Stimulated activated CD4-positive, alpha-beta T cell treated with anti-CD3 and anti-CD28 coated beads, Interleukin-12 subunit alpha, Interleukin-12 subunit beta, amount 100 ng/mL, for 24 hours (primary cell): Measurements from ENCODE around the gene VAC14.
A peak's percentile ranks its signal among the peaks of the same experiment; 100 is the strongest.
"Not testable (repeated sequence)": the region's sequence is repeated elsewhere in the genome, so short reads cannot be mapped to it uniquely, and the experiment has no call there.

Experiments used
- DNase-seq, 2 experiments: peaks; one replicate each; pipeline ENCODE4 v3.0.0-alpha.2; 2020; ENCODE audit warnings: low read depth in 2 of 2

VAC14 gene

GRCh38 chr16:70800781-70801480 lies at the start of gene VAC14:
Gene VAC14 (minus strand): TSS chr16:70801158. CDS start chr16:70800900, 258 bp downstream.
- peak; percentile 92 to 97 for DNase-seq

- not testable (repeated sequence) for DNase-seq
These were observed 22.6 kb upstream of the VAC14 start for GRCh38 chr16:70823498-70824118.

GRCh38 chr16:70822734-70823133 lies 21.8 kb upstream of the VAC14 start:
- not testable (repeated sequence) for DNase-seq

GRCh38 chr16:70818088-70818487 lies 17.1 kb upstream of the VAC14 start:
- not testable (repeated sequence) for DNase-seq

- no peak for DNase-seq
These were observed 8.6 kb upstream of the VAC14 start for GRCh38 chr16:70809392-70810060.

GRCh38 chr16:70808371-70808770 lies 7.4 kb upstream of the VAC14 start:
- DNase-seq: no peak

- DNase-seq: no peak
These were observed 4.8 kb upstream of the VAC14 start for GRCh38 chr16:70805787-70806186.

- DNase-seq: no peak
These were observed 4.4 kb upstream of the VAC14 start for GRCh38 chr16:70805380-70805779.

- DNase-seq: no peak
These were observed 3.8 kb upstream of the VAC14 start for GRCh38 chr16:70804734-70805169.

GRCh38 chr16:70804153-70804733 lies 3.3 kb upstream of the VAC14 start:
- no peak for DNase-seq

GRCh38 chr16:70803319-70803718 lies 2.4 kb upstream of the VAC14 start:
- no peak for DNase-seq

GRCh38 chr16:70801611-70802010 lies 653 bp upstream of the VAC14 start:
- no peak for DNase-seq

- DNase-seq: no peak
These were observed 647 bp downstream of the VAC14 start for GRCh38 chr16:70800311-70800710.

GRCh38 chr16:70796301-70796700 lies 4.7 kb downstream of the VAC14 start:
- DNase-seq: no peak

- DNase-seq: no peak
These were observed 5.6 kb downstream of the VAC14 start for GRCh38 chr16:70795296-70795912.

- no peak for DNase-seq
These were observed 7.0 kb downstream of the VAC14 start for GRCh38 chr16:70793851-70794502.

- DNase-seq: no peak
These were observed 10.1 kb downstream of the VAC14 start for GRCh38 chr16:70790815-70791214.

- no peak for DNase-seq
These were observed 11.1 kb downstream of the VAC14 start for GRCh38 chr16:70789595-70790447.

- no peak for DNase-seq
These were observed 12.0 kb downstream of the VAC14 start for GRCh38 chr16:70788668-70789594.
